Epithelial cell of prostate (primary cell): Measurements from ENCODE around the gene LMX1A.

Source experiments
- DNase-seq: peaks from one replicate; pipeline ENCODE4 v3.0.0-alpha.2; 2011; ENCODE audit warnings: low read depth, low spot score
- H3K27ac ChIP-seq: fragments of 450-650 bp; 2 replicates; pipeline ENCODE4 v1.5.1; 2017; ENCODE audit warnings: mild to moderate bottlenecking

LMX1A gene

DNA sequence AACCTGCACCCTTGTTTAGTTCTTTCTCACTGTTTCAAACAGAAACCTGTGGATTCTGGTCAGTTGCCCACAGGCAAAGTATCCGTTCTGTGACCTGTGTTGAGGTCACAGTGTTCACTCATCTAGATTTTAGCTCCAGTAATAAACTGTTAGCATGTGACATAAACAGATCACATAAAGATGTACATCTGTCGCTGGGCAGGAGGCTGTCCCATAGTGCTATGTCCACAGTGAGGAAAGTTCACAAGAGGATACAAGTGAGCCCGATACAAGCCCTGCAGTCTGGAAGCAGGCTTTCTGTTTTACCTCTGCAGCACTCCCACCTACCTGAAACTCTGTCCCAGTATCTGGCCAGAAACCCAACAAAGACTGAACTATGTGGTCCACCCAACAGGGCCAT is 28.4 kb downstream of the LMX1A start:
- DNase-seq, result no peak
- no peak overlapping the region for H3K27ac ChIP-seq

DNA sequence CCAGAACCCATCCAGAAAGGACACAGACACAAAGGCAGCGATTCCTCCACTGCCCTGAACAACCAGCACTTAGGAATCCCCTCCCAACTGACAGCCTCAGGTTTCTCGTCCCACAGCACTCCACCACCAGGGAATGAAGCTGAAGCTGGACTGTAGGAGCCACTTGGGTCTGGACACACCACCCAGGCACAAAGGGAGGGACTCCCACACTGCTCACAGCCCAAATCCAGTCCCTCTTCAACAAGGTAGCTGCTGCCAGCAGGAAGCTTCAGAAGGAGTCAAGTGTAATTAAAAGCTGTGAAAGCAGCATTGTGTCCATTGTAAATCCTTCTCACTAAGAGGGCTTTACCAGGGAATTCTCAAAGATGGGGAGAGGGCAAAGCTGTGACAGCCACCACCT is 29.0 kb downstream of the LMX1A start:
- DNase-seq, result no peak
- H3K27ac ChIP-seq, result no peak overlapping the region

DNA sequence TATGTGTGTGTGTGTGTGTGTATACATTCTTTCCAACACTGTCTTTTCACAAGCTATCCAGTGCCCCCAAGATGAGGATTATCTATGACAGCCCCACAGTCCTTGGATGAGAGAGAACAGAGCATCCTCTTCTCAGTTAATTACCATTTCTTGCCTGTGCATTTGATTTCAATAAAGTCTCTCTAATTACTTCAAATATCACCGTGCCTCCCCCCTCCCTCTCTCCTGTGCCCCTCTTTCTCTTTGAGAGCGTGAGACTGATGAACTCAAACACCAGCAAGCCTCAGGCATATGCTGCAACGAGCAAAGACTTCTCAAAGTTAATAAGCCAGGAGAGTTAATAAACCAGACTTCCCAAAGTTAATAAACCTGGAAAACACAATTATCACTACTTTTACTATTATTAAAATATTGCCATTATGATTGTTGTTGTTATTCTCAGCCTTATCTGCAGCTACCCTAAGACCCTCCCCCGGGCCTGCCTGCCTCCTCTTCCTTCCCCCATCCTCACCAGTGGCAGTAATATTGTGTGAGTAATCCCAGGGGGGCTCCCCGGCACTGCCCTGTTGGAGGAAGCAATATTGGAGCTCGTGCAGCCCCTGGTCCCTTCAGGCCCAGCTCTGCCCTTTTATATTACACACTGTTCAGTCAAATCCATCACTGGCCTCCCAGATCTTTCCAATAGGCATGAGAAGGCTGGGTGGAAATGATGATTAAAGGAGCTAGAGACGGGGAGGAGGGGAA is 30.9 kb downstream of the LMX1A start:
- no peak overlapping the region for H3K27ac ChIP-seq
- DNase-seq, result no peak

DNA sequence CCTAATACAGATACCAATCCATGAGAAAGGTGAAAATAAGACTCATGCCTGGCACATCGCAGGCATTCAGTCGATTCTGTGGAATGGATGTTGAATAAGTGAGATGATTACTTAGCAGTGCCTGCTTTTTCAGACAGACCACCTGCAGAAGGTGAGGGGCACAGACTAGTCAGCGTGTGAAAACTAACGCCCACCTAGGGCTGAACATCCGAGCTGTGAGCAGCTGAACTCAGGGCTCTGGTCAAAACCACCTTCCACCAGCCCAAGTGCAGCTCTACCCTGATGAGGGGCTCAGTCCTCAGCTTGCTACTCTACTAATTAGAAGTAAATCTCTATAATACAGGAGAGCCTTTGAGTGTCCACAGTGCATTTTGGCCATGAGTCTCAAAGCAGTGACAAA is 32.5 kb downstream of the LMX1A start:
- H3K27ac ChIP-seq, result no peak overlapping the region
- DNase-seq, result no peak

- DNase-seq, result no peak
- H3K27ac ChIP-seq, result no peak overlapping the region
These were observed 38.9 kb downstream of the LMX1A start for GRCh38 chr1:165317612-165318011.

GRCh38 chr1:165316153-165316772 is 40.3 kb downstream of the LMX1A start:
- DNase-seq, result no peak
- no peak overlapping the region for H3K27ac ChIP-seq

GRCh38 chr1:165315481-165315880 is 41.0 kb downstream of the LMX1A start:
- no peak for DNase-seq
- no peak overlapping the region for H3K27ac ChIP-seq

DNA sequence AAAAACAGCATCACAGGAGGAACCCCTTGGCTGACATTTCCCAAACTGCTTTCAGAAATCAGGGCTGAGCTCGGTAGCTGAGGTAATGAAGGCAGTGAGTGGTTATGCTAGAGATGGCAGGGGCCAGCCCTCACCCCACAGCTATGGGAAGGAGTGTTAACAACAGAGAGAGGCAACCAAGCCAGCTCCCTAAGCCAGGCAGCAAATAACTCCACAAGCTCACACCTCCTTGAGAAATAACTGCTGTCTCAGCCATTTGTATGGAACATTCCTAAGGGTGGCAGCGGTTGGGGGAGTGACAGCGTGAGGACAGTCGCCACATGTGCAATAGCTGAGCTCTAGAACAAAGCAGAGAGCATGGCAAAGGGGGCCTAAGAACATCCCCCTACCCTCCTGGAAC is 42.6 kb downstream of the LMX1A start:
- no peak for DNase-seq
- no peak overlapping the region for H3K27ac ChIP-seq

GRCh38 chr1:165312591-165312990 is 43.9 kb downstream of the LMX1A start:
- H3K27ac ChIP-seq, result no peak overlapping the region
- DNase-seq, result no peak

DNA sequence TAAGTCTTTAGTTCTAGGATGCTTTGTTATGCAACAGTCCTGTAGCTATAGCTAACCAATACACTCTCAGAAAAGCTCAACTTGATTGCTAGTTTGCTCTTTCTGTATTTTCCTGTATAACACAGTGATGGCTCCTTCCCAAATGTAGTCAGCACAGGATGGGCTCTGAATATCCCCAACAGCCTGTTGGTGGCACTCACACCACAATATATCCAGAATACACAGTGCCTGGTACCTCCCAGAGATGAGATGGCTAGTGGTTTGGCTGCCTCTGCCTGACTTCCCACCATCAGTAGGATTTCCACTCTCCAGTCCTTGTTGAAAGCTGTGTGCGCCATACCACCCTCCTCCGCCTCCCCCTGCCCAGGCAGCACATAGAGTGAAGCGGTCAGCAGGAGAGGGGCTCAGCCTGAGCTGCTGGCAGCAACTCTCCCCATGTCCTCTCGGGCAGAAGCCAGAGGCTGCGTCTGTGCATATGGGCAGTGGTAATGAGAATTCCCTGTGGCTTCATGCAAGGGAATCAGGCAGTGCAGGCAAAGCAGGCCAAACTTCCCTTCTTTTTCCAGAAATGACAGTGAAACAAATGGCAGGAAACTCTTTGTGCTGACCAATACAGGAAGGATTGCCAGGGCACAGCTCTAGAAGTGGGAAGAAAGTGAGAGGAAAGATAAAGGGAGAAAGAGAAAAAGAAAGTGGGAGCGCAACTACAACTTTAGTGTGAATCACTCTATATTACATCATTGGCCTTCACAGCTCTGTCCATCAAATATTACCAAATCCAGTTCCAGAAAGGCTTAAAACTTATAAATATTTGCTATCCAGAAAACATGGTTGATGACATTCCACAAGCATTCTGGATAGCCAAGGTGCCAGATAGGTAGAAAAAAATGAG is 49.7 kb downstream of the LMX1A start:
- no peak for DNase-seq
- H3K27ac ChIP-seq, result no peak overlapping the region

DNA sequence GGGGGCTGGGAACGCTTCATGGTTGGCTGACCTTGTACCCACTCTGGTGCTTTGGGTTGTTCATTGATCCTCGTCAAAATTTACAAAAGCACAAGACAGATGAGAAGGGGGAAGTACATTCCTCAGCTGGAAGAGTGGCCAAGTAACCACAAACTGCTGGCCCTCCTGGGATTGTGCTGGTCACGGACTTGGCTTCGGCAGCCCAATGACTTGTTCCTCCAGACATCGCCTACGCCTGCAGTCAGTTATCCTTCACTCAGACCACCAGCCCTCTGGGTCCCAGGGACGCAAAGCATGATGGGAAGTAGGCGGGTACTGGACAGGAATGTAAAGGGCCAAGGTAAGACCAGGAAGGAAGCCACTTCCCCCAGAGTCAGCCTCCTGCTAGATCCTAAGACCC is 53.1 kb downstream of the LMX1A start:
- DNase-seq, result no peak
- H3K27ac ChIP-seq, result no peak overlapping the region

- no peak overlapping the region for H3K27ac ChIP-seq
- DNase-seq, result no peak
These were observed 56.1 kb downstream of the LMX1A start for GRCh38 chr1:165300400-165300903.

DNA sequence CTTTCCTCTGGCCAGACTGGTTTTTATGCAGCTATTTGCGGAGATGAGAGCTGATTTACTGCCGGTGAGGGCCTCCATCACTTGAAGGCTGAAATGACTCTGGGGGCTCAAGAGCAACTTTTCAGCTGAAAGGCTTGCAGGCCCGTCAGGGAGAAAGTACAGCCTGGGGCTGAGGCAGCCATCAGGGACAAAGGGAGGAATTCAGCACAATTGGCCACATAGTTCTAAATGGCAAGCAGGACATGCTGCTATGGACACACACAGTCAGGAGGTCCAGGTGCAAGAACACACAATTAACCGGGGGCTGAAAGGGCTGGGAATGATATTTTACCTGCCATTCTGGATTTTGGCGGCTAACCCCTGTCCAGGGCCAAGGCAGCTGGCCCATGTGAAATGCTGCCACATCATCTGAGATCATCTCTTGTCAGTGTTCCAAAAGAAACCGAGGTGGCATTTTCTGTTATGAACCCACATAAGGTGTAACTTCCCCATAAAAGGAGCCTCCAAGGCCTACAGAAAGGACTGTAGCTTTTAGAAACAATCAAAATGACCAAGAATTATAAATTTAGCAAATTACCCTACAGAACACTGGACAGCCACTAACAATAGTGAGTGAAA is 58.2 kb downstream of the LMX1A start:
- no peak for DNase-seq
- no peak overlapping the region for H3K27ac ChIP-seq

DNA sequence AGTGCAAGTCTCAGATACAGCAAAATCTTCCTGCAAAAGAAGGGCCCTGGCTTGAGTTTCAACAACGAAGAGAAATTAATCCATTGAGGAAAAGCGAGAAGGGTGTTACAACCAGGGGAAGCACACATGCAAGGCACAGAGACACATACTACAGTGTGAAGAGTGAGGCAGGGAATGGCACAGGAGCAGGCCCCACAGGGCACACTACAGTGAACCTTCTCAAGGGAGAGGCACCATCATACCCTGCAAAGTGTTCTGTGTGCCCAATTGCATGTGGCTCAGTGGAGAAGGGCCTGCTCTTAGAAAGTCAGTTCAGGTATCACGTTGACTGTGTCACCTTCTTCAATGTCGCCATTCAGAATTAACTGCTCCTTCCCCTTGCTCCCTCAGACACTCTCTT is 60.3 kb downstream of the LMX1A start:
- no peak overlapping the region for H3K27ac ChIP-seq
- no peak for DNase-seq

DNA sequence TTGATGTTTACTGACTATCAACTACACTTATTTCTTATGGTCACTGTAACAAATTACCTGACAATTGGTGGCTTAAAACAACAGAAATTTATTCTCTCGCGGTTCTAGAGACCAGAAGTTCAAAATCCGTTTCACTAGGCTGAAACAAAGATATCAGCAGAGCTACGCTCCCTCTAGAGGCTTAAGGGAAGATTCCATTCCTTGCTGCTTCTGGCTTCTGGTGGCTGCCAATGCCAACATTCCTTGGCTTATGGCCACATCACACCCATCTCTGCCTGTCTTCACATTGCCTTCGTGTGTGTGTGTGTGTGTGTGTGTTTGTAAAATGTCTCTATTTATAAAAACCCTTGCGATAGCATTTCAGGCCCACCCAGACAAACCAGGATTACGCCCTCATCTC is 66.4 kb downstream of the LMX1A start:
- no peak overlapping the region for H3K27ac ChIP-seq
- DNase-seq, result no peak

GRCh38 chr1:165289556-165289955 is 67.0 kb downstream of the LMX1A start:
- H3K27ac ChIP-seq, result no peak overlapping the region
- DNase-seq, result no peak

DNA sequence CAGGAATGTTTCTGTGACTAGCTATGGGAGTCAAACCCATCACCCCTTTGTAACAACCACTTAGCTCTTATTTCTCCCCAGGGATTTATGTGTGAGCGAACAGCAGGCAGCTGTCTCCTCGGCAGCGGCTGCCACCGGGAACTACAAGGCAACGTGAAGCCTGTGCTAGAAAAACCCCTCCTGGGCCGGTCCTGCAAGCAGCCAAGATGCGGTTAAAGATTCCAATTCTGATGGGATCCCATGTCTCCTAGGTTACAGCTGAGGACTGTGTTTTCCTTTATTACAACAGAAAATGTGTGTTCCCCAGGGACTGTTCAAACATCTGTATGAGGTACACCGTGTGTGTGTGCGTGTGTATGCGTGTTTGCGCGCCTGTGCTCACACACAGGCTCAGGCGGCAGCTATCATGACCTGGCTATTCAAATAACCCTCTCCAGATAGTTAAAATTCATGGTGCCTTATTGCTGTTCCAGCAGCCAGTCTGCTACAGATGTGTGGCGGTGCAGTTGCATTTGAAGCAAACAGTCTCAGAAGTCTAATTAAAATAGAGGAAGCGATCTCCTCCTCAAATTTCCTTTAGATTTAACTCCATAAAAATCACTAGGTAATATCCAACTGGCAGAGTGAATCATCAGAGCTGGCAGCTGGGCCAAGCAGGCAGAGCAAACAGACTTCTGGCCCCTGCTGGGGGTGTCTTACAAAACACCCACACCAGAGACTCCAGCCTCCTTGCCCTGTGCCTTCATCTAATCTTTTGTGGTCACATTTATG is 68.0 kb downstream of the LMX1A start:
- DNase-seq, result no peak

GRCh38 chr1:165287781-165288180 is 68.7 kb downstream of the LMX1A start:
- no peak for DNase-seq
- H3K27ac ChIP-seq, result no peak overlapping the region

More for the DNA sequence above, 68.0 kb downstream of the LMX1A start:
- no peak overlapping the region for H3K27ac ChIP-seq

- no peak for DNase-seq
- H3K27ac ChIP-seq, result no peak overlapping the region
These were observed 69.2 kb downstream of the LMX1A start for GRCh38 chr1:165287329-165287728.

- DNase-seq, result no peak
- H3K27ac ChIP-seq, result no peak overlapping the region
These were observed 72.1 kb downstream of the LMX1A start for GRCh38 chr1:165284454-165284853.
